ENCODE data around the gene NPTN. TPM values are rescaled to one million over a fixed set of nuclear protein-coding genes. Genes with fewer than 3 reads are reported as not detected.
"Not testable (repeated sequence)": the region's sequence is repeated elsewhere in the genome, so short reads cannot be mapped to it uniquely, and the experiment has no call there.

Gene NPTN
- total RNA-seq, 1 donor from 2014 or later = 106 TPM

DNA sequence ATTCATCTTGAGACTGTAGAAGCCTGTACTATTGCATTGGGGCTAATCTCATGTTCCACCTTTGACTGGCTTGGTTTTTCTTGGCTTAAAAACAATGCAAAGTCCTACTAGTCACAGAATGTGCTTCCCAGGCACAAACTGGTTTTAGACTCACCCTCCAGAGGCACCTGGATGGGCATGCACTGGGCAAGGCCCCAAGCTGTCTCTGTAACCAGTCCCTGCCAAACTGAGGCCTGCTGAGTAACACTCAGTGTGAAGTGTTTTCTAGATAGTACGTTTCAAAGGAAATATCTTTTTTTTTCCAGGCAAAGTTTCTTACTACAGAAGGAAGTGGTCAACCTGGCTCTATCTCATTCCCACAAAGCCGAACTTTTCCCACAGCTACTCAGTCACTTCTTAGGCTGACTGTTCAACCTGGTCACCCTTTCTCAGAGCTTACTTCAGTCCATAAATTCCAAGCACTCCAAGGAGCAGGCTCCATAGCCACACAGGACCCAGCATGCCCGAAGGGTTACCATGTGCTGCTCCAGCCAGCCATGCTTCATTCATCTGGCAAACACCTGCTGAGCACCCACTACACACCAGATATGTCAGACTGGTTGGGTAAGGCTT is 57.4 kb downstream of the NPTN start:
- no peak for DNase-seq (ENCODE audit: low spot score in 2 of 2)
- no peak for FAIRE-seq

DNA sequence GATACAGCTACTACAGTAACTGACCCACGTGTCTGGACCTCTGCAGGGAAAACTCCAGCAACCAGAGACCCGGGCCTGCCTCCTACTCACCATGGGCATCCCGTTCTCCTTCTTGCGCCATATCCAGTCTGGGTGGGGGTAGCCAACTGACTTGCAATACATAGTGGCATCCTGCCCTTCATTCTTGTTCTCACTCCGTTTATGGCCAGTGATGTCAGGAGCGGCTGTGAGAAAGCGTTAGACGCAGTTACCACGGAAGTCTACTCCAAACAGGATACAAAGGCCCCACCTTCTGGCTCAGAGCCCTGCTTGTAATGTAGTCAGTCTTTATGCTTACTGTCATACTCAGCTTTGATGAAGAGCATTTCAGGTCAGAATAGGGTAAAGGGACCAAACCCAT is 59.6 kb downstream of the NPTN start:
- no peak for FAIRE-seq
- DNase-seq (ENCODE audit: low spot score in 2 of 2) = no peak

DNA sequence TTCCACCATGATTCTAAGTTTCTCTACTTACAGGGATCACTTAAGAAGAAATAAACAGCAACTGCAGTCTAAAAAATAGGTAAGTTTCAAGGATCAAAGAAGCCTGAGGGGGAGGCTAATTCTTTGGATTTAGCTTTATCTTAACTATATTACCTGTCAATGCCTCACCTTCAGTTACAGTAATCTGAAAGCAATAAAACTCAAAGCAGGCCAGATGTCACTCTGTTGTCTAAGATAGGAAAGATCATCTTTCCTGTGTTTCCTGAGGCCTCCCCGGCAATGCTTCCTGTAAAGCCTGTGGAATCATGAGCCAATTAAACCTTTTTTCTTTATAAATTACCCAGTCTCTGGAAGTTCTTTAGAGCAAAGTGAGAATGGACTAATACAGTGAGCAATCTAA is 60.2 kb downstream of the NPTN start:
- FAIRE-seq (no peak), DNase-seq (ENCODE audit: low spot score in 2 of 2) (no peak)

DNA sequence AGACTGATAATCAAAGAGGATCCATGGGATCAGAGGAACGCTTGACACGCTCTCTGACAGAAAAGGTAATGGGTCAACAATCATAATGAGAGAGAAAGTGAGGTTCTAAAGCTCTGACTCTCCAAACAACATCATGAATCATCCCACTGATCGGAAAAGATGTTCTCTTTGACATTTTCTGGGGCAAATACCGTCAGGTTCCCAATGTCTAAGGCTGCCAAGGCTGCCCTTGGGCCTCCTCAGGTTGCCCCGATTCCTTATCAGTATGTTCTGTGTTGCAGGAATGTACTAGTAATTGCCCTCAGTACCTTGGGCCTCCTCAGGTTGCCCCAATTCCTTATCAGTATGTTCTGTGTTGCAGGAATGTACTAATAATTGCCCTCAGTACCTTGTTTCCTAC is 60.9 kb downstream of the NPTN start:
- DNase-seq (ENCODE audit: low spot score in 2 of 2) (no peak), FAIRE-seq (no peak)

DNA sequence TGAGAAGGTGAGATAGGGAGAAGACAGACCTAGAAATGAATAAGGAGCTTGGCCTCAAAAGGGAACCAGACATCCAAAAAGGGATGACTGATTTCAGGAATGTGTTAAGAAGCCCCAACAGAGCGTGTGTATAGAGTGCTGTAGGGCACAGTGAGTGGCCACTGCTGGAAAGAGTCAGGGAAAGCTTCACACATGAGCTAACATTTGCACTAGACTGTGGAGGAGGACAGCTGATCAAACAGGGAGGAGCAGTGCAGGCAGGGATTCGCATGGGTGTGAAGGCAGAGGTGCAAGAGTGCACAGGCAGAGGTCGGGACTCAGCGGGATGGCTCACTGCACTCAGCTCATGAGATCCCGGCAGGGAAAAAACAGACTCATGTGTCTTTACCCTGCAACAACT is 61.8 kb downstream of the NPTN start:
- no peak for DNase-seq (ENCODE audit: low spot score in 2 of 2)

DNA sequence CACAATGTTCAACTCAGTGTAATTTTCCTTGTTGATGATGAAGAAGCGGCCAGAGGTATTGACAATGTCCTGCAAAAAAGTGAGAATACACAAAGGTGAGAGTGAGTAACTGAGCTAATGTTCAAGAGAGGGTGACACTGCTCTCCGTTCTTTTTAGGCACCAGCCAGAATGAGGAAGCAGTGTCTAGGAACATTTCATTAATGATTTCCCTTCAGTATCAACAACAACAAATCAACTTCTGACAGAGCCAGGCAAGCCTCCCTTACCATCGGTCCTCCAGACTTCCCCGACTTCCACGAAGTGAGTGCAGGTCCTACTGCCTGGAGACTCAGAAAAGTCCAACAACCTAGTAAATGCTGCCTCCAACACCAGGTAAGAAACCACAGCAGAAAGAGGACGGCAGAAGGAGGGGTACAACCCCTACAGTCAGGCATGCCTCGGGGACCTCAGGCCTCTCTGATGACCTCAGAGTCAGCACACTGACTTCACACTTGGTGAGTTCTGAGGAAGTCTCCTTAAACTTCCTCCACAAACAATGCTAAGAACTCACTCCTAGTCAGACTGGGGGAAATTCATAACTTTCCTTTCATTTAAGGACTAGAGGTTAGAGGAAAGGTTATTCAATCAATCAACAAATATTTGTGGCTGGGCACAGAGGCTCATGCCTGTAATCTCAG is 62.7 kb downstream of the NPTN start:
- no peak for DNase-seq (ENCODE audit: low spot score in 2 of 2)
- FAIRE-seq = no peak

More for the DNA sequence above, 61.8 kb downstream of the NPTN start:
- FAIRE-seq = no peak

DNA sequence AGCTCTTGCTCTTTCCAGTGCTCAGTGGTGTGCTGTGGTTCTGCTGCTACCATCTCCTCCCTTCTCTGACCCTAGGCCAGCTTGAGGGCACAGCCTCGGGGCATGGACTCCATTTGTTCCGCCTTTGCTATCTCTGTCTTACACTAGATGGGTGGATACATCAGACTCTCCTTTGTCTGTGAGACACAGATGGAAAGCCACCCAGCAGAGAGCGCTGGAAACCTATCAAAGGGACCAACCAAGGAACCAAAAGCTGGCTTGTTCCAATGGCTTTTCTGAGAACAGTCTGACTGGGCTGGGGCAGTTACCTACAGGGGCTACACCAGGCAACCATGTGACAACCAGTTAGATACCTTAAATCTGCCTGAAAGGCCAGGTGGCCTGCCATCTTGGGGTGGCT is 63.8 kb downstream of the NPTN start:
- FAIRE-seq (no peak), DNase-seq (ENCODE audit: low spot score in 2 of 2) (no peak)

DNA sequence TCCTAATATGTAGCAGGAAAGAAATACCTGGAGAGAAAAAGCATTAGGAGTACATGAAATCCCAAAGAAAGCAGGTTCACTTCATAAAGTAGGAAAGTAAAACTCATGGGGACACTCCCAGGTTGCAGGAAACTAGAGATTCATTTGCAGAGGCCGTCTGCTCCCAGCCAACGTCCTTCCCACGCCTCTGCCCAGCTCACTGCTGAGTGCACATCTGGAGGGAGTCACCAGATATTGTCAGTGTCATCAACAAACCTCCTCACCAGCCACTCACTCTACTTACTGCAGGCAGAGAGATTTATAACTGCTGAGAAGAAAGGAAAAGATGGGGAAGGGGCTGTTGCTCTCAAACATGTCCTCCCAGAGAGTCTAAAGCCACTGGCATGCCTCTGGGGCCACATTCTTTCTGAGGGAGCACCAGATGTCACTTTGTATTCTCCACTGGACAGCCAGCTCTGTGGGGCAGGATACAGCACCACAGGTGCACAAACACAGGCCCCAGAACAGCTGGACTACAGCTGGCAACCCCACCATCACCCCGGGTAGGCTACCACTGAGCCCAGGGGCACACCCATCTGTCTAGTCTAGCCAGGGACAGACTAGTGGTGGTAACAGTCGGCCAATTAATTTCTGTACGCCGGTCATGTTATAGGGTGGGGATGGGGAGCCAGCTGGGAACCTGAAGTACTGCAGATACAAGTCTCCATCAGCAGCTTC is 64.5 kb downstream of the NPTN start:
- FAIRE-seq = no peak
- no peak for DNase-seq (ENCODE audit: low spot score in 2 of 2)

DNA sequence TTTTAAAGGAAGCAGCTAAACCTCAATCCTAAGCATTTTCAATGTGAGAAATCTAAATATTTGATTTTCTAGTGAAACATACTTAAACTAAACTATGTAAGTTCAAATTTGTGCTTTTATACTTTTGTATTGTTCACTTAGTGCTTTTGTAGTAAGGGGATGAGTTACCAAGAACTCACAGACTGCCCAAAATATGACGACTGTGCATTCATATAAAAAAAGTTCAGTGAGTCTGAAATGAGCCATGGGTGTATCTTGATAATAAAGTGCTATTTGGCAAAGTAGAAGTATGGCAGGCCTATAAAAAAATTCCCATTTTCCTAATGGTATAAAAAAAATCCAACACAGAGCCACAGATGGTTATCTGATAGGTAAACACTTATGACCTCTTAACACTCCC is 66.2 kb downstream of the NPTN start:
- FAIRE-seq = no peak
- no peak for DNase-seq (ENCODE audit: low spot score in 2 of 2)

DNA sequence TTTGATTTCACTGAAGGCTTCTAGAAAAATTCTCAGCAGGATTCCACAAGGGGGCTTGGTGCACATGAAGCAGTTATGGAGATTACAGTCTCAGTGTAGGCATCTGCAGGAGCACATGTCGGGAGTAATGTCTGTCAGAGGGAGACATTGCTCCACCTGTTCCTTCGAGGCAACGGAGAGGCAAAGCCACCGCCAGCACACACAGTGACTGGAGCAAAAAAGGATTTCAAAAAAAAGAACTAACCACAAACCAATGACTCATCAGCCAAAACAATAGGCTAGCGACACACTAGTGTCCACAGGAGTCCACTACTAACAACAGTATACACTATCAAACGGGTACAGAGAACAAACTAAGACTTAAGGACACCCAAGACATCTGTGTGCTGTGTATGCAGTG is 68.9 kb downstream of the NPTN start:
- no peak for FAIRE-seq
- no peak for DNase-seq (ENCODE audit: low spot score in 2 of 2)

DNA sequence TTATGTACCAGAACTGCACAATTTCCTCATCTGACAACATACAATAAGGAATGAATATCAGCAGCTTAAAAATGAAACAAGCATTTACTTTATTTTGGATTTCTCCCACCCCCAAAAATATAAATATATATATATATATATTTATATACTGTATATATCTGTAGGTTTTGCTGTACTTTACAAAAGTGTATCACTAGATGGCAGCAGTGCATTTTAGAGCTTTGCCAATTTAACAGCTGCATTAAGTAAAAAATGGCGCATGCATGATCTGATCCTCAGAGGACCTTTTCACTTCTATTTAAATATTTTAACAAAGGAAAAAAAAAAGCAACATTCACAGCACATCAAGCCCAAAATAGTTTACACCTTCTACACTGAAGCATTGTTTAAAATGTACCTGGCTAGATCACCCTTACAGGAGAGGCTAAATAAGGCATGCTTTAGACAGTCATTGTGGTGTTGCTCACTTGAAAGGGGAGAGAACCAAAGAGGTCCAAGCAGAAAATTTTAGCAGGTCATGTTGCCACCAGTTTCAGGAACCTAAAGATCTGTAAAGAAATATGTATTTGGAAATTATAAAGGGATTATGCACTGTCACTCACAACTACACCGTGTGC is 72.6 kb downstream of the NPTN start:
- FAIRE-seq (peak; percentile 61), DNase-seq (ENCODE audit: low spot score in 2 of 2) (peak in 1 of 2 donors; percentile 10)

DNA sequence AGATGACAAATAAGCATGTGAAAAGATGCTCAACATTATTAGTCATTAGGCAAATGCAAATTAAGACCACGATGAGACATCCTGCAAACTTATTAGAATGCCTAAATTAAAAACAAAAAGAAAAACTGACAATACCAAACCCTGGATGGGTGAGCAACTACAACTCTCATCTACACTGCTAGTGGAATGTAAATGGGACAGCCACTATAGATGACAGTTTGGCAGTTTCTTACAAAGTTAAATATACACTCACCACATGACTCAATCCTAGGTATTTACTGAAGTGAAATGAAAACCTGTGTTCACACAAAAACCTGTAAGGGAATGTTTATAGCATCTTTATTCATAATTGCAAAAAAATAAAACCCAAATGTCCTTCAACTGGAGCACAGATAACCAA is 74.7 kb downstream of the NPTN start:
- no peak for FAIRE-seq
- no peak for DNase-seq (ENCODE audit: low spot score in 2 of 2)

DNA sequence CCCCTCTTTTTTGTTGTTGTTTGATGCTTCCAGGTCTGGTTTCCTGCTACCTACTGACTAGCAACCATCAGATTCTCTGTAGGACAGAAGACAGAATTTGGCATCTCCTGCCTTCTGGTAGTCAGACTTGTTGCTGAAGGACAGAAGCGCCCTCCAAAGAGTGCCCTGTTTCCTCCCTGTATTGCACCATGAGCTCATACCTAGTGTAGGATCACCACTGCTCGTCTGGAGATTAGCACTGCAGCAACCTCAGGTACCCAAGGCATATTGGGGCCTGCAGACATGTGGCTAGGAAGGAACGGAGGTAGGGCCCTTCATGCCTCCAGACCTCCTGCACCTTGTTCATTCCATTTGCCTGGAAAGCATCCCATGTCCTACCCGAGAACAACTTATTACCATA is 78.1 kb downstream of the NPTN start:
- DNase-seq (ENCODE audit: low spot score in 2 of 2) (no peak), FAIRE-seq (no peak)

DNA sequence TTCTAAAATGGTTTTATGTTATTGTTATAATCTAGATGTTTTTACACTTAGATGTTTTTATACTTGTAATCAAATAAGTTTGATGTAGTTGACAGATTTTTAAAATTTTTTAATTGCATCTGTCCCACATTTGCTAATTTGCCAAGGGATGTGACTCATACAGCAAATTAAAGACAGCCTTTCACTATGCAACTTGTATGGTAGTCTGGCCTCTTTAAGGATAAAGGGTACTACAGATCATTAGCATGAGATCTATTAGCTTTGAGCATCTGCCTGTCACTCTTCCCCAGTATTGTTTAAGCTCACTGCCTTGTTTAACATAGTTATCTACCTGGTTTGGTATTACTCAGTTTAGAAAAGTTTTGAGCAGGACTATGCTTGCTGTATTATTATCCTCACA is 83.0 kb downstream of the NPTN start:
- DNase-seq (ENCODE audit: low spot score in 2 of 2) = no peak
- no peak for FAIRE-seq

DNA sequence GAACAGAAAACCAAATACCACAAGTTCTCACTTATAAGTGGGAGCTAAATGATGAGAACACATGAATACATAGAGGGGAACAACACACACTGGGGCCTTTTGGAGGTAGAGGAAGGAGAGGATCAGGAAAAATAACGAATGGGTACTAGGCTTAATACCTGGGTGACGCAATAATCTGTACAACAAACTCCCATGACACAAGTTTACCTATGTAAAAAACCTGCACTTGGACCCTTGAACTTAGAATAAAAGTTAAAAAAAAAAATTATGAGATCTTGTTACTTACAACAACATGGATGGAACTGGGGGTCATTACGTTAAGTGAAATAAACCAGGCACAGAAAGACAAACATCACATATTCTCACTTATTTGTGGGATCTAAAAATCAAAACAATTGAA is 84.3 kb downstream of the NPTN start:
- not testable (repeated sequence) for FAIRE-seq; DNase-seq (ENCODE audit: low spot score in 2 of 2)

DNA sequence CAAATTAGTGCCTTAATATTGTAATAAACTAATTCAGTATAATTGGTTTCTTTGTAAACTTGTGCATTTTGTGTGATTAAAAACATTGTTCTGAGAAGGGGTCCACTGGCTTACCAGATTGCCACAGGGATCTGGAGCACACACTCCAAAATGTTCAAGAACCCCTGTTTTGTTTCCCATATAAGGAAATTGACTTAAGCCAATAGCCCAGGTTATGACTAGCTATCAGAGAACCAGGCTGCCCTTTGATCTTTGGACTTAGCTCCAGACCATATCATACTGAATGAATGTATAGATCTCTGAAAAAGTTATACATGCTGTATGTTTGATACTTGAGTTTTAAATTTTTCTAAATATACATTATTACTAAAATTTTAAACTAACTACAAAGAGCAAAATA is 91.7 kb downstream of the NPTN start:
- no peak for FAIRE-seq
- DNase-seq (ENCODE audit: low spot score in 2 of 2) = no peak

DNA sequence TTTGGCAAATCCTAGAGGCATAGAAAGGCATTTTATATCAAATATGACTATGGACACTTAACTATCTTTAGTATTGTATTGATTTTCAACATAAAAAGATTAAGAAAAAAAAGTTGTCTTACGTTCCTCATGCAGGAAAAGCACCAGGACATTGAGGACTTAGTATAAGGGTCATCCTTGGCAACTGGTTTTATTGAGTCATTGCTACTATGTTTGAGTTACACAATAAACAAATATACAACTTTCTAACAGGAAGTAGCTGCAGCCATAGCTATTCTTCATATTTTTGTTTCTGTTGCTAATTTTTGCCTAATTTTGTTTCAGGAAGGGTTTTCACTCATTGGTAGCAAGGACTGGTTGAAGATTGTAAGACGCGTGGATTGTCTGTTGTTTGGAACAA is 93.0 kb downstream of the NPTN start:
- DNase-seq (ENCODE audit: low spot score in 2 of 2) (no peak), FAIRE-seq (no peak)

DNA sequence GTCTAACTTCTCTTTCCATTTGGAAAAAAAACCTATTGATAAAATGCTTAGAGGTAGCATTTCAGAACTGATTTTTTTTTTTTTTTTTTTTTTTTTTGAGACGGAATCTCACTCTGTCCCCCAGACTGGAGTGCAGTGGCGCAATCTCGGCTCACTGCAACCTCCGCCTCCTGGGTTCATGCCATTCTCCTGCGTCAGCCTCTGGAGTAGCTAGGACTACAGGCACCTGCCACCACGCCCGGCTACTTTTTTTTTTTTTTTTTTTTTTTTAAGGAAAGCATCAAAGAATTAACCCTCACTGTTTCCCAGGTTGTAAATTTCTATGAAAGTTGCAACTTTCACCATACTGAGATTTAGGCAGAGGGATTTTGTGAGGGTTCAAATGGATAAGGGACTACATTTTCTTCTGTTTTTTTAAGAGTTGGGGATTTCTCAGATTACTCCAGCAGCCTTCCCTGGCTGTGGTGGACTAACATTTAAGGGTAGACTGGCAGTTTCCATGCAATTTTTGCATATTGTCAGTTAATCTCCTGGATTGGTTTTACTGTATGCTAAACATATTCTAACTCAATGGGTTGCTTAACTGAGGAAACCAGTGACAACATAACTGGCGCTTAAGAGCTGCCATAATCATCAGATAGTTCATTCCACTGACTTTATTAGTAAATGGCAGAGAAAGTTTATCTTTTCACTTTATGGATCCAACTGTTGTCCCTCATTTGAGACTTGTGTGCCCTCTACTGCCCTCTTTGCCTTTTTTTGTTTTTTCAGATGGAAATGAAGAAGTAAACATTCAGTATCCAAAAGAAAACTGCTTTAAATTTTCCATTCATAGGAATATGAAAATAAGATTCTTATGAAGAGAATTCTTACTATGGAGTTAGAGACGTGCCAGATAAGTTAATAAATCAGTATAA is 93.7 kb downstream of the NPTN start:
- DNase-seq (ENCODE audit: low spot score in 2 of 2) (no peak), FAIRE-seq (no peak)

DNA sequence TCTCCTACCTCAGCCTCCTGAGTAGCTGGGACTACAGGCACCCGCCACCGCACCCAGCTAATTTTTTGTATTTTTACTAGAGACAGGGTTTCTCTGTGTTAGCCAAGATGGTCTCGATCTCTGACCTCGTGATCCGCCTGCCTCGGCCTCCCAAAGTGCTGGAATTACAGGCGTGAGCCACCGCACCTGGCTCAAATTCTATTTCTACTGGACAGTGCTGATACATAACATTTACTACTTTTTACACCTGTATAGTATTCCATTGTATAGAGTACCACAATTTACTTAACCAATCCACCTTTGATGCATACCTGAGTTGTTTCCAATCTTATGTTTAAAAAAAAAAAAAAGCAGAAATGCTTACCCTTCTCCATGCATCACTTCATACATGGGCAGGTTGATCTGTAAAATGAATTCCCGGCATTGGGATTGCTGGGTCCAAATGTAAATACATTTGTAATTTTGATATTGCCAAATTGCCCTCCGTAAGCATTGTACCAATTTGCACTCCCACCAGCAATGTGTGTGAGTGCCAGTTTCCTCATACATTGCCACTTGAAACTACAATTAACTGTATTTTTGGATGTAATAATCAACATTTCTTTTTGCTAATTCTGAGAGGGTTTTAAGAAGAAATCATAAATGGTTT is 94.5 kb downstream of the NPTN start:
- DNase-seq (ENCODE audit: low spot score in 2 of 2) (no peak), FAIRE-seq (no peak)

DNA sequence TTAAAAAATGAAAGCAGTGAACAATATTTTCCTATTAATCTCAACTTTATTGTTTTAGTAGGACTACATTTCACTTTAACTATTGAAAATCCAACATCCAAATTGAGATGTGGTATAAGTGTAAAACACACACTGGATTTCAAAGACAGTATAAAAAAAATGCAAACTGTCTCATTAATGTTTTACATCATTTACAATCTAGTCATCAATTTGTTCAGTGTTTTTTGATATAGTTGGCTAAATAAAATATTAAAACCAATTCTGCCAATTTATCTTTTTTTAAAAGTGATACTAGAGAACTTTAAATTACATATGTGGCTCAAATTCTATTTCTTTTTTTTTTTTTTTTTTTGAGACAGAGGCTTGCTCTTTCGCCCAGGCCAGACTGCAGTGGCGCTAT is 95.1 kb downstream of the NPTN start:
- DNase-seq (ENCODE audit: low spot score in 2 of 2) (no peak), FAIRE-seq (no peak)
